ENCODE measurements around the gene UGGT1.

Gene UGGT1

DNA sequence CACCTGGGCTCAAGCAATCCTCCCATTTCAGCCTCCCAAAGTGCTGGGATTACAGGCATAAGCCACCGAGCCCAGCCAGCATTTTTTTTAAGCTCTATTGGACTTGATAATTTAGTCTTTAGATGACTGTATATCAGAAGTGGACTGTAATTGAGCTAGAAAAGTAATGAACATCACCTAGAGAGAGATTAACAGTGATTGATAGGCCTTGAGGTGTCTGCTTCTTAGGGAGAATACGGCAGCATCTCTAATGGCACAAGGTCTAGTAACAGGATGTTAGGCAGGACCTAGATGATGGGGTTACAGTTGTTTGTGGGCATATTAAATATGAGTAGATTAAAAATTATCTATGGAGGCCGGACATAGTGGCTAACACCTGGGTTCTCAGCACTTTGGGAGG, 17.7 kb upstream of the UGGT1 start:
- Histone ChIP-seq H3K27me3 (no peaks in the 10 kb centered on the region), H3K9ac (no peak overlapping the region), H3K4me1 (no peaks in the 10 kb centered on the region), H3K27ac (no peak overlapping the region), H3K36me3 (no peaks in the 10 kb centered on the region), H4K20me1 (no peaks in the 10 kb centered on the region), H3K4me3 (no peak overlapping the region), H3K9me3 (0 out of 2 replicates have a peak, but pooled peaks cover 8% of the 10 kb centered on the region), H3K4me2 (no peak overlapping the region)
- no peak for TF ChIP-seq Cebpa-rat (IDR thresholded peaks at IDR 0.05)

DNA sequence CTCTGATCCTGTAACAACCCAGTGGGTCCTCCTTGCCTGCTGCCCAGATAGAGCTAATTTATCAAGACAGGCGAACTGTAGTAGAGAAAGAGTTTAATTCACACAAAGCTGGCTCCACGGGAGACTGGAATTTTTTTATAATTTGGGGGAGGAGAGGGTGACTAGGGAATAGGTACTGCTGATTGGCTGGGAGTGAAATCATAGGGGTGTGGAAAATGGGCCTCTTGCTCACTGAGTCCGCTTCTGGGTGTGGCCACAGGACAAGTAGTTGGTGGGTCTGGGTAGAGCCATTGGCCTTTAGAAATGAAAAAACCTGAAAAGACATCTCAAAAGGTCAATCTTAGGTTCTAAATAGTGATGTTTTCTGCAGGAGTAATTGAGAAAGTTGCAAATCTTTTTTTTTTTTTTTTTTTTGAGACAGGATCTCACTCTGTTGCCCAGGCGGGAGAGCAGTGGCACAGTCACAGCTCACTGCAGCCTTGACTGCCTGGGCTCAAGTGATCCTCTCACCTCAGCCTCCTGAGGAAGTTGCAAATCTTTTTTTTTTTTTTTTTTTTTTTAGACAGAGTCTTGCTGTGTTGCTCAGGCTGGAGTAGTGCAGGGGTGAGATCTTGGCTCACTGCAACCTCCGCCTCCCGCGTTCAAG, 14.4 kb upstream of the UGGT1 start:
- TF ChIP-seq Cebpa-rat (IDR thresholded peaks at IDR 0.05), result no peak
- no peak overlapping the region for H3K4me2 ChIP-seq

DNA sequence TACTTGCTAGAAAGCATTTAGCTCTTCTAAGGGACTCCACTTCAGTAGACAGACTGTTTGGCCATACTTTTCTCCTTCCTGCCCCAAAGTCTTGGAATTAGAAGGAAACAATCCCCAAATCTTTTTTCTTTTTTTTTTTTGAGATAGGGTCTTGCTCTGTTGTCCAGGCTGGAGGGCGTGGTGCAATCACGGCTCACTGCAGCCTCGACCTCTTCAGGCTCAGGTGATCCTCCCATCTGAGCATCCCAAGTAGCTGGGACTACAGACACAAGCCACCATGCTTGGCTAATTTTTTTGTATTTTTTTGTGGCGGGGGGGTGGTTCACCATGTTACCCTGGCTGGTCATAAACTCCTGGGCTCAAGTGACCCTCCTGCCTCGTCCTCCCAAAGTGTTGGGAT, 6.2 kb upstream of the UGGT1 start:
- H3K27ac ChIP-seq, result no peak overlapping the region
- no peak for TF ChIP-seq Cebpa-rat (IDR thresholded peaks at IDR 0.05)
- no peaks in the 10 kb centered on the region for H4K20me1 ChIP-seq
- H3K9ac ChIP-seq, result no peak overlapping the region
- peaks cover 20% of the 10 kb centered on the region for H3K9me3 ChIP-seq
- no peak overlapping the region for H3K4me2 ChIP-seq
- no peaks in the 10 kb centered on the region for H3K36me3 ChIP-seq
- H3K4me3 ChIP-seq, result no peak overlapping the region
- H3K27me3 ChIP-seq, result no peaks in the 10 kb centered on the region
- no peaks in the 10 kb centered on the region for H3K4me1 ChIP-seq

More for the DNA sequence above, 14.4 kb upstream of the UGGT1 start:
- H3K4me1 ChIP-seq, result no peaks in the 10 kb centered on the region
- H3K9ac ChIP-seq, result no peak overlapping the region
- H3K27me3 ChIP-seq, result no peaks in the 10 kb centered on the region
- peaks cover 9% of the 10 kb centered on the region; the same call in 1 of the 2 replicates for H3K9me3 ChIP-seq
- H4K20me1 ChIP-seq, result no peaks in the 10 kb centered on the region
- no peaks in the 10 kb centered on the region for H3K36me3 ChIP-seq
- no peak overlapping the region for H3K4me3 ChIP-seq
- H3K27ac ChIP-seq, result no peak overlapping the region

DNA sequence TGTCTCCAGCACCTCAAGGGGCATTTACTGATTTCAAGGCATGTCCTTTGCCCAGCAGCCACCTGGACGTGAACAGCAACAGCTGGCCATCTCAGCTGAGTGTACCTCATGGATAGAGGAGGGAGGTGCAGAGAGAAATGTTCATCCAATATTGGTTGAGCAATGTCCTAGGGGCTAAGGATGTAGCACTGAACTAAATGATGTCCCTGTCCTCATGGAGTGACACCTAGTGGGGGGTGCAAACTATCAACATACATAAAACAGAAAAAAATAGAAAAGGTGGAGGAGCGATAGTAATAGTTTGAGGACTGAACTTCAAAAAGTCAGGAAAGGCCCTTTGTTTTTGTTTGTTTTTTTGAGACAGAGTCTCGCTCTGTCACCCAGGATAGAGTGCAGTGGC, 4.8 kb upstream of the UGGT1 start:
- Histone ChIP-seq H3K4me2 (no peak overlapping the region), H3K27me3 (no peaks in the 10 kb centered on the region), H3K9ac (no peak overlapping the region), H4K20me1 (no peaks in the 10 kb centered on the region), H3K4me1 (no peaks in the 10 kb centered on the region), H3K27ac (no peak overlapping the region), H3K9me3 (peaks cover 20% of the 10 kb centered on the region), H3K36me3 (no peaks in the 10 kb centered on the region), H3K4me3 (no peak overlapping the region)
- TF ChIP-seq Cebpa-rat (IDR thresholded peaks at IDR 0.05), result no peak

DNA sequence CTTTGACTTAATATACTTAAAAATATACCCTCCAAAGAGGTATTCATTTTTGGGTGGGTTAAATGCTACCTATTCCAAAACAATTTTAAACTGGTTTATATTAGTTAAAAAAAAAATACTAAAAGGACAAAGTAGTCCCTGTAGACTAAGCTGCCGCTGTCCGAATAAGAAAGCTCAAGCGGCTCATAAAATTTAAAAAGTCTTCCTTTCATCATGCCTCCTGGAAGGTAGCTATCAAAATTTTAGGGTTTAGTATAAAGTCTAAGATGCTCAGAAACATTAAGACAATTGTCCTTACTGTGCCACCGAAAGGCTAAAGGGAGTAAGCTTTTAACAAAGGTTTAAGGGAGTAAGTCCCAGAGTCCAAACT, 440 bp upstream of the UGGT1 start:
- Histone ChIP-seq H3K4me3 (peak overlapping the region; percentile 79), H3K4me2 (peak overlapping the region; percentile 90), H3K36me3 (peaks cover 9% of the 10 kb centered on the region; the same call in 1 of the 2 replicates), H3K27me3 (no peaks in the 10 kb centered on the region), H4K20me1 (peaks cover 29% of the 10 kb centered on the region), H3K4me1 (peaks cover 33% of the 10 kb centered on the region), H3K27ac (peak overlapping the region; percentile 68), H3K9me3 (no peaks in the 10 kb centered on the region), H3K9ac (peak overlapping the region; percentile 83)
- no peak for TF ChIP-seq Cebpa-rat (IDR thresholded peaks at IDR 0.05)

DNA sequence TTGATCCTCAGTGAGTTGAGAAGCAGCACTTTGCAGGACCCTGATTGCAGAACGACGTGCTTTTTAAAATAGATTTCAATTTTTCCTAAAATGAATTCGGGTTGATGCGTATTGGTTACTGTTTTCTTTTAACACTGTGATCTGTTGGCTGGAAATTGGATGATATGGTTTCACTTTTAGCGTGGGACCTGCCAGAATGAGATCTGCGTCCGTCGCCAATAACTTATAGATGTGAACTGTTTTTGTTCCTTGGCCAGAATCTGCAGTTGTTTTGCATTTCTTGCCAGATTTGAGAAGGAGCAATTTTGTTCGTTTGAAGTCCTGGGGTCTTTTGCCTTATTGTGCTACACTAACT, 703 bp downstream of the UGGT1 start:
- Histone ChIP-seq H4K20me1 (peaks cover 40% of the 10 kb centered on the region), H3K4me3 (peak overlapping the region; percentile 79), H3K9ac (peak overlapping the region; percentile 83), H3K4me2 (peak overlapping the region; percentile 90), H3K36me3 (peaks cover 20% of the 10 kb centered on the region), H3K9me3 (no peaks in the 10 kb centered on the region), H3K27me3 (no peaks in the 10 kb centered on the region), H3K4me1 (peaks cover 33% of the 10 kb centered on the region), H3K27ac (peak overlapping the region; percentile 78)
- no peak for TF ChIP-seq Cebpa-rat (IDR thresholded peaks at IDR 0.05)

DNA sequence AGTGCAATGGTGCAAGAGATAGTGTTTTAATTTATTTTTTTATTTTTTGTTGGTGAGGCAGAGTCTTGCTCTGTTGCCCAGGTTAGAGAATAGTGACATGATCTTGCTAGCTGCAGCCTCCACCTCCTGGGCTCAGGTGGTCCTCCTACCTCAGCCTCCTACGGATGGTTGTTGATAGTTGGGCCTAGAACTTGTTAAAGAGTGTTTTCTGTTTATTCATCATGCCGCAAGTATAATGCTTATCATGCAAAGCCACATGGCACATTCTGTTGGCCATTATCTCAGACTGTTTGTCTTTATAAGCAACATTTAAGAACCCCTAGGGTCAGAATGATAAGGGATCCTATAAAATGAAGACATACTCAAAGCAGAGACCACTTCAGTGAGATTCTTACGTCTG, 1.7 kb downstream of the UGGT1 start:
- Histone ChIP-seq H3K27ac (no peak overlapping the region), H4K20me1 (peaks cover 50% of the 10 kb centered on the region), H3K4me3 (peak overlapping the region; percentile 79; the same call in 1 of the 2 replicates), H3K27me3 (no peaks in the 10 kb centered on the region), H3K4me2 (peak overlapping the region; percentile 90), H3K9me3 (no peaks in the 10 kb centered on the region), H3K4me1 (peaks cover 33% of the 10 kb centered on the region), H3K9ac (no peak overlapping the region; the same call in 1 of the 2 replicates), H3K36me3 (peaks cover 29% of the 10 kb centered on the region)
- TF ChIP-seq Cebpa-rat (IDR thresholded peaks at IDR 0.05), result no peak

DNA sequence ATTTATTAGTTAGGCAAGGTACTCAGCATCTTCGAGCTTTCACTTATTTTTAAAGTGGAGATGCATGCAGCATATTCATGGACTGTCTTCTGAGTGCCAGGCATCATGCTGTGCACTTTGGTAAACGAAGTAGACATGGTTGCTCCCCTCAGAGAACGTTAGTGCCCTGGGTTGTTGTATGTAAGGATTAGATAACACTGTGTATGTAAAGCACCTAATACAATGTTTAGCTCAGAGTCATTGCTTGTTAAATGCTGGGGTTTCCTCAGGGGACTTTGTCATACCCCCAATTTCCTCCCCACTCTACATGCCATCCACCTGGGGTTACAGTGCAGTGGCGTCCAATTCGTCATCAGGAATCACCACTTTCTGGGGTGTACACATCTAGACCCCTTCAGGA, 2.8 kb downstream of the UGGT1 start:
- Histone ChIP-seq H3K4me3 (no peak overlapping the region), H3K36me3 (peaks cover 40% of the 10 kb centered on the region), H3K4me1 (peaks cover 33% of the 10 kb centered on the region), H3K9me3 (no peaks in the 10 kb centered on the region), H3K9ac (no peak overlapping the region), H3K4me2 (peak overlapping the region; percentile 90; the same call in 1 of the 2 replicates), H4K20me1 (peaks cover 58% of the 10 kb centered on the region), H3K27ac (no peak overlapping the region), H3K27me3 (no peaks in the 10 kb centered on the region)
- TF ChIP-seq Cebpa-rat (IDR thresholded peaks at IDR 0.05), result no peak

DNA sequence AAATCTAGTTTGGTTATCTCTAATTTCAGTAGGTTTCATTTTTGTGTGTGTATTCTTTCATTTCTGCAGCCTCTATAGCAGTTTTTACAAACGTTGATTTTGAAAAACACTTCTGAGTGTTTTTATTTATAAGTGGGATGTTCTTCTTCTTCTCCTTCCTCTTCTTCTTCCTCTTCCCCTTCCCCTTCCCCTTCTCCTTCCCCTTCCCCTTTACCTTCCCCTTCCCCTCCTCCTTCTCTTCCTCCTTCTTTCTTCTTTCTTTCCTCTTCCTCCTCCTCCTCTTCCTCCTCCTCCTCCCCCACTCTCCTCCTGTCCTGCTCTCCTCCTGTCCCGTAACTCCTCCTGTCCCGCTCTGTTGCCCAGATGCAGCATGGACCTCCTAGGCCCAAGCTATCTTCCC, 4.2 kb downstream of the UGGT1 start:
- H3K9me3 ChIP-seq, result no peaks in the 10 kb centered on the region
- H3K4me1 ChIP-seq, result peaks cover 33% of the 10 kb centered on the region
- no peak overlapping the region for H3K4me3 ChIP-seq
- peaks cover 55% of the 10 kb centered on the region for H3K36me3 ChIP-seq
- peak overlapping the region; percentile 32 for H3K4me2 ChIP-seq
- H4K20me1 ChIP-seq, result peaks cover 58% of the 10 kb centered on the region
- H3K9ac ChIP-seq, result no peak overlapping the region
- TF ChIP-seq Cebpa-rat (IDR thresholded peaks at IDR 0.05), result no peak
- H3K27me3 ChIP-seq, result no peaks in the 10 kb centered on the region
- no peak overlapping the region for H3K27ac ChIP-seq

DNA sequence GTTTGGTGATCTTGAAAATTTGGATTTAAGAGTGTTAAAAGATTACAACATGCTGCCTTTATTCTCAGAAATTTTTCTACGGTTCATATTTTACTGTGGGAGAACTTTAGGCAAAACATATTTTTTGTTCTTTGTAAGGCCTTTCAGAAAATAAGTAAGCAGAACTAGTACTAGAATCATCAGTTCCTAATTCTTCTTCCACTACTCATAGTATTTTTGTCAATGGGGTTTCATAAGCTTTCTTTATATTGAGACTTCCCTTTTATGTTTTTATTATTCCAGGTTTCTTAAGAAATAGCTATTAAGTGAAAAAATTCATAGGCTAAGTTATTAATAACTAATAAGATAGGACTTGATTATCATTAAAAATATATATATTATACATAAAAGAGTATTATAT, 12.4 kb downstream of the UGGT1 start:
- Histone ChIP-seq H3K36me3 (peaks cover 77% of the 10 kb centered on the region), H3K4me1 (no peaks in the 10 kb centered on the region), H3K27me3 (no peaks in the 10 kb centered on the region), H3K9ac (no peak overlapping the region), H3K4me3 (no peak overlapping the region), H4K20me1 (peaks cover 18% of the 10 kb centered on the region), H3K4me2 (no peak overlapping the region), H3K27ac (no peak overlapping the region), H3K9me3 (no peaks in the 10 kb centered on the region)
- no peak for TF ChIP-seq Cebpa-rat (IDR thresholded peaks at IDR 0.05)

DNA sequence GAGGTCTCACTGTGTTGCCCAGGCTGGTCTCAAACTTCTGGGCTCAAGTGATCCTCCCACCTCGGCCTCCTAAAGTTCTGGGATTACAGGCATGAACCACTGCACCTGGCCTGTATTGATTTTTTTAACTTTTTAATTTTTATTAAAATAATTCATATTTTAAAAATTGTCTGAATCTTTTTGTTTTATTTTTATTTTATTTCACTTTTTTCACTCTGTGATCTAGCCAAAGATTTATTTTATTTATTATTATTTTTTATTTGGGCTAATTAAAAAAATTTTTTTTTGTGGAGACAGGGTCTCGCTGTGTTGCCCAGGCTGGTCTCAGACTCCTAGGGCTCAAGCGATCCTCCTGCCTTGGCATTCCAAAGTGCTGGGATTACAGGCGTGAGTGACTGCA, 14.1 kb downstream of the UGGT1 start:
- TF ChIP-seq Cebpa-rat (IDR thresholded peaks at IDR 0.05), result no peak
- H3K27ac ChIP-seq, result no peak overlapping the region
- peaks cover 77% of the 10 kb centered on the region for H3K36me3 ChIP-seq
- H3K27me3 ChIP-seq, result no peaks in the 10 kb centered on the region
- H3K4me1 ChIP-seq, result no peaks in the 10 kb centered on the region
- no peak overlapping the region for H3K4me3 ChIP-seq
- H3K9me3 ChIP-seq, result no peaks in the 10 kb centered on the region
- no peak overlapping the region for H3K9ac ChIP-seq
- no peak overlapping the region for H3K4me2 ChIP-seq
- H4K20me1 ChIP-seq, result peaks cover 17% of the 10 kb centered on the region

All from BLaER1 (cell line).